Measurements from ENCODE around the gene LAMC3.
"Not testable (repeated sequence)": the region's sequence is repeated elsewhere in the genome, so short reads cannot be mapped to it uniquely, and the experiment has no call there.

The LAMC3 gene

GRCh38 chr9:131031005-131031641 lies 22.1 kb downstream of the LAMC3 start:
- no peak for DNase-seq (ENCODE audit: insufficient read length, low spot score)
- no peak for FAIRE-seq

GRCh38 chr9:131031642-131032005 lies 22.6 kb downstream of the LAMC3 start:
- TF ChIP-seq CTCF (IDR thresholded peaks at IDR 0.05; ENCODE audit: insufficient read depth, missing control alignments): no peak
- DNase-seq (ENCODE audit: insufficient read length, low spot score): no peak
- FAIRE-seq: no peak

More at GRCh38 chr9:131031005-131031641, 22.1 kb downstream of the LAMC3 start:
- no peak for TF ChIP-seq CTCF (IDR thresholded peaks at IDR 0.05; ENCODE audit: insufficient read depth, missing control alignments)

- DNase-seq (ENCODE audit: insufficient read length, low spot score): no peak
- TF ChIP-seq CTCF (IDR thresholded peaks at IDR 0.05; ENCODE audit: insufficient read depth, missing control alignments): no peak
- no peak for FAIRE-seq
These were observed 23.4 kb downstream of the LAMC3 start for GRCh38 chr9:131032384-131032783.

- no peak for TF ChIP-seq CTCF (IDR thresholded peaks at IDR 0.05; ENCODE audit: insufficient read depth, missing control alignments)
- FAIRE-seq (no peak), DNase-seq (ENCODE audit: insufficient read length, low spot score) (no peak)
These were observed 24.6 kb downstream of the LAMC3 start for GRCh38 chr9:131033269-131034224.

DNA sequence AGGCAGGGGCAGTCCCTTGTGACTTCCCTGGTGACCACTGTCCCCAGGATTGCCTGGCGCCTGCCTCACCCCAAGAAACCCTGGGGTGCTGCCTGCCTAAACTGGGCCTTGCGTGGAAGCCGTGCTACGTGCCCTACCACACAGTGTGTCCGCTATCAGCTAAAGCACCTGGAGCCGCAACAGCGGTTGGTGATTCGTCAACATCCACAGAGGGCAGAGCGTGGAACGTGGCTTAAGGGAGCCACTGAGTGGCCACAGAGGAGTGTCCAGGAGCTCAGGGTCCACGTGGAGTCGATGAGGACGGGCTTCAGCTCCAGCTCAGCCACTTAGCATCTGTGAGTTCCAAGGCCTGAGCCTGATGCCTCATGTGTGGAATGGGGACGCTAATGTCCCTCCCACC lies 25.3 kb downstream of the LAMC3 start:
- no peak for FAIRE-seq
- no peak for TF ChIP-seq CTCF (IDR thresholded peaks at IDR 0.05; ENCODE audit: insufficient read depth, missing control alignments)

GRCh38 chr9:131034749-131035148 lies 25.8 kb downstream of the LAMC3 start:
- not testable (repeated sequence) for FAIRE-seq

More for the DNA sequence above, 25.3 kb downstream of the LAMC3 start:
- DNase-seq (ENCODE audit: insufficient read length, low spot score): no peak

DNA sequence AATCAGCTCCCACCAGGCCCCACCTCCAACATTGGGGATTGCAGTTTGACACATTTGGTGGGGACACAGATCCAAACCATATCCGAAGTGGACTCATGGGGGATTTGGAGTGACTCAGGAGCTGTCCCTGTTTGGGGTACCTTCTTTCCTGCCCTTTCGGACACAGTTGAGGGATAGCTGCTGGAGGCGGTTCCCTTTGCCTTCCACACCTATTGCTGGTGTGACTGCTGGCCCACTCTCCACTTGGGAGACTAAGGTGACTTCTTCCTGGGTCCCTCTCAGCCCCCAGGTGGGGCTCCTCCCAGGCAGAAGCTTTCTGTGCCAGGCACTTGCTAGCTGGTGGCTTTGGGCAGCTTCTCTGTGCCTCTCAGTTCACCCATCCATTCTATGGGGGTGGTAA lies 26.6 kb downstream of the LAMC3 start:
- no peak for TF ChIP-seq CTCF (IDR thresholded peaks at IDR 0.05; ENCODE audit: insufficient read depth, missing control alignments)
- no peak for FAIRE-seq
- no peak for DNase-seq (ENCODE audit: insufficient read length, low spot score)

More at GRCh38 chr9:131034749-131035148, 25.8 kb downstream of the LAMC3 start:
- not testable (repeated sequence) for DNase-seq (ENCODE audit: insufficient read length, low spot score)

Measured in D721Med (cell line).